ENCODE data around the gene ADCY4.

DNA sequence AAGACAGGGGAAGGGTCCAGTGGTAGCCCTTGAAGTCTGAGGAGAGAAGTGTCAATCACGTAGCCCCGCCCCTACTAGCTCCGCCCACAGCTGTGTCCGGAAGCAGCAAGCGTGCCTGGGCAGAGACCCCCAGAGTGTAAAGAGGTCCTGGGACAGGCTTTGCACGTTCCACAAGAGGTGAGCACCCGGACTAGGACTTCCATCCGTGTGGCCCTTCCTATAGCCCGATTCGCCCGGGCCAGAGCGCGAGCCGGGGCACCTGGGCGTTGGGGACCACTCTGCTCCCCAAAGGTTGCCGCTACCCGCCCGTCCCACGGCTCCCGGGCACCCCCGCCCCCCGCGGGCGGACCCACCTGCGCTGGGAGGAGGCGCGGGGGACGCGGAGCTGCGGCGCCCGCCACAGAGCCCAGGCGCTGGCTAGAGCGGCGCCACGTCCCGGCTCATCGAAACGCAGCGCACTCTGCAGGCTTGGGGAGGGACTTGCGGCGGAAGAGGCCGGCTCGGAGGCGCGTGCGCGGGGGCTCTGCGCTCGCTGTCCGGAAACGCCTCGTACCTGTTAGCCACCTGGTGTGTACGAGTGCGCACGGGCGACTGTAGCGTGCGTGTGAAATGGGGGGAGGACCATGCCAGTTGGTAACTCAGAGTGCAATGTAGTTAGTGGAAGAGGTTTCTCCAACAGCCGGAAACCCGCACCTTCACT lies 63.6 kb downstream of the ADCY4 start, which contains the start of gene RABGGTA:
- TF ChIP-seq, protein P1, sequence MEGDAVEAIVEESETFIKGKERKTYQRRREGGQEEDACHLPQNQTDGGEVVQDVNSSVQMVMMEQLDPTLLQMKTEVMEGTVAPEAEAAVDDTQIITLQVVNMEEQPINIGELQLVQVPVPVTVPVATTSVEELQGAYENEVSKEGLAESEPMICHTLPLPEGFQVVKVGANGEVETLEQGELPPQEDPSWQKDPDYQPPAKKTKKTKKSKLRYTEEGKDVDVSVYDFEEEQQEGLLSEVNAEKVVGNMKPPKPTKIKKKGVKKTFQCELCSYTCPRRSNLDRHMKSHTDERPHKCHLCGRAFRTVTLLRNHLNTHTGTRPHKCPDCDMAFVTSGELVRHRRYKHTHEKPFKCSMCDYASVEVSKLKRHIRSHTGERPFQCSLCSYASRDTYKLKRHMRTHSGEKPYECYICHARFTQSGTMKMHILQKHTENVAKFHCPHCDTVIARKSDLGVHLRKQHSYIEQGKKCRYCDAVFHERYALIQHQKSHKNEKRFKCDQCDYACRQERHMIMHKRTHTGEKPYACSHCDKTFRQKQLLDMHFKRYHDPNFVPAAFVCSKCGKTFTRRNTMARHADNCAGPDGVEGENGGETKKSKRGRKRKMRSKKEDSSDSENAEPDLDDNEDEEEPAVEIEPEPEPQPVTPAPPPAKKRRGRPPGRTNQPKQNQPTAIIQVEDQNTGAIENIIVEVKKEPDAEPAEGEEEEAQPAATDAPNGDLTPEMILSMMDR (IDR thresholded peaks at IDR 0.05), result peak in 1 of 3 donors; percentile 58
- TF ChIP-seq POLR2A (IDR thresholded peaks at IDR 0.05), result no peak
